ENCODE results near the gene ANKRD44.

The ANKRD44 gene

DNA sequence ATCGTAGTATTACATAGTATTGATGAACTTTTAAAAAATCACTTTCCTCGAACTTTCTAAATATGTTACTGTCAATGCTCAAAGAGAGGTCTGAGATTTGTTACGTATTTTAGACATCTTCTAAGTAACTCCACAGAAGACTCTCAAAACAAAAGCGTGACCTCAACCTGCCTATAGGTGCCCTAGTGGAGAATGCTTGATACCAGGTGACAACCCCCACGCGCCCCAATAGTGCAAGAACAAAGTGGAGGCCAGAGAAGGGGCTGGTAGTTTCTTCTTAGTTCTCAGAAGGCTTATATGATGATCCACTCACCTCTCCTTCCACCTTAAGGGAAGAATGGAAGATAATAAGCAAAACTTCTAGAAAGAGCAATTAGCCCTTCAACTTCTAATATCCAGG lies 102.6 kb downstream of the ANKRD44 start:
- no peak for DNase-seq (ENCODE audit: low read depth, low spot score)

DNA sequence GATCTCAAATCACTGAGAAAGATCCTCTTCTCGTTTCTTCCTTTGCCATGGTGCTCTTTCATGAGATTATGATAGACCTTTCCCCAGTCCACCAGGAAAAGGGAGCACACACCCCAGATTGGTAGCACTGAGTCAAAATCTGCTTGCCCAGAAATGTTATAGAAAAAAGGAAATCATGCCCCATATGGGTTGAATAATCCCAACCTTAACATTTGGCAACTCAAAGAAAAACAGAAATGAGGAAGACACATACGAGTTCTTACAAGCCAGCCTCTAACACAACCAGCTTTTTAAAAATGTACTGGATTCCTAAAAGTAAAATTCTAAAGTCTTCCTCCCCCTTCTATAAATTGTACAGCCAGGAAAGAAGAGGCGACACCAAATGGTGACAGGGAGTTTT lies 103.0 kb downstream of the ANKRD44 start:
- DNase-seq (ENCODE audit: low read depth, low spot score) = no peak

DNA sequence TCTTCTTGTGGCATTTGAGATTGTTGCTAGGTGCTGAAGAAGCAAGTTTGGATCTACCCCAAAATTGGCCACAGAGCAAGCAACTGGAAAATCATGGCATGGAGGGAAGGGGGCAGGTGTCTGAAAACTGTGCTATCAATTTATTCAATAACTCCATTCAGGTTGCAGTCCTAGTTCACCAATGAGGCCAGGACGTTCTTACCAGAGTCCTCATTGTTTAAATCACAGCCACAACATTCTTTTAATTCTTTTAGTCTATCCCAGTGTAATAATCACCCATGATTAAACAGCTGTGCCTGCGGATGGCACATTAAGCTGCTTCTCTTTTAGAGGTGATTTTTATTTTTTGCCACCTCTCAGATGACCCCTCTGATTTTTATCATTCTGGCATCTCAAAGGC lies 103.5 kb downstream of the ANKRD44 start:
- no peak for DNase-seq (ENCODE audit: low read depth, low spot score)

DNA sequence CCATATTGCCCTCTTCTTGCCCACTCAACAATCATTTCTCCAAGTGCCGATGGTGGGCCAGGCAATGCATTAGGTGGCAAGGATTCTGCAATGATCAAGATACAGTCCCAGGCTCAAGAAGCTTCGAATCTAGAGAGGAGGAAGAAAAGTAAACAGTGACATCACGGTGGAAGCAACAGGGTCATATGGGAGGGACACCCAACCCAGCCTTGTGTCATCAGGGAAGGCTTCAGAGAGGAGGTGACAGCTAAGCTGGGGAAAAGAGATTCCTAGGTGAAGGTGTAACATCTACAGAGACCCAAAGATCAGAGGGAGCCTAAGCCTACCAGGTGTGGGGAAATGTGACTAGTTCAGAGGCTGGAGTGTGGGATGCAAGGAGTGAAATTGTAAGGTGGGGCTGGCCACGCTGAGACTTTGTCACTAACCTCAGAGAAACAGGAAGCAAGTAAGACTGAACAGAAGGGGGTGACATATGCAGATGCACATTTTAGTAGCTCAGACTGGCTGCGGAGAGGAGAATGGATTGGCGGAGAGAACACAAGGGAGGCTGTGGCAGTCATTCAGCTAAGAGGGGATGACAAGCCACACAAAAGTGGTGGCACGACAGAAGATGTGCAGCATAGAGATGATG lies 104.9 kb downstream of the ANKRD44 start:
- DNase-seq (ENCODE audit: low read depth, low spot score) = peak; percentile 33

DNA sequence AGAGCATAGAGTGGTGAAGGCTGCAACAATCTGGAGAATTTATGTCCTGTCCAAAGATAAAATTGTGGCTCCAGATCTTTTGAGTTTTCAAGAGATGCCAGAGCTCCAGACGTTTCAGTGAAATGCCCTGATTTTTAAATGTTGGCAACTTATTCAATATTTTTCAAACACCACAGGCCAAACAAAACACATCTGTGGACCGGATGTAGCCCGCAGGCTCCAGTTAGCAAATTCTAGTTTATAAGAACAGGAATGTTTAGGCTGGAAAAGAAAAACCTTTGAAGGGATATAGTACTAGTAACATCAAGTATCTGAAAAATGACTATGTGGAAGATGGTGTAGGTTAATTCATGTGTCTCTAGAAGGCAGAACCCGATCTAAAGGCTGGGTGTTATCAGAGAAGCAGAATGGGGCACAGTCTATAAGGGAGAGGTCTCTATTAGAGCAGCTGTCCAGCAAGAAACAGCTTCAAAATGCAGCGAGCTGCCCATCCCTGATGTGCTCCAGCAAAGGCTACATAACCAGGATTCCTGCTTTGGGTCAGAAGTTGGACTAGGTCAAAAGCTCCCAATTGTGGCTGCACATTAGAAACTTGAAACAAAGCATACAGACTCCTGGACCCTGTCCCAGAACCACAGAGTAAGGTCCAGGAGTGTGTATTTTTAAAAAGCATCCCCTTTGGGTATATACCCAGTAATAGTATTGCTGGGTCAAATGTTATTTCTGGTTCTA lies 105.9 kb downstream of the ANKRD44 start:
- no peak for DNase-seq (ENCODE audit: low read depth, low spot score)

DNA sequence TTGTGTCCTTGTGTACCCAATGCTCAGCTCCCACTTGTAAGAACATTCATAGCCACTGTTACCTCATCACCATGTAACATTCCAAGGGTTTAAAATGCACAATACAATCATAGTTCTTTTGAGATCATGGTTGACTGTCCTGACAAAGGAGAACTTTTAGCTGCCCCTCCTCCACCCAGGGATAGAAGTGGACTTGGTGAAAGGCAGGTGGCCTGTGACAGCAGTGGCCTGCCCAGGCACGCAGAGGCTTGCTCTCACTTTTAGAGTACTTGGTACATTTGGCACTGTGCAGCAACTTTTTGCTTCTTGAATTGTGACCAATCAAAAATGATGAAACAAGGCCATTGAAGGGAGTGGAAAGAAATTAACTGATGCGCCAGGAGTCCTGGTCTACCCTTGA lies 108.7 kb downstream of the ANKRD44 start:
- no peak for DNase-seq (ENCODE audit: low read depth, low spot score)

DNA sequence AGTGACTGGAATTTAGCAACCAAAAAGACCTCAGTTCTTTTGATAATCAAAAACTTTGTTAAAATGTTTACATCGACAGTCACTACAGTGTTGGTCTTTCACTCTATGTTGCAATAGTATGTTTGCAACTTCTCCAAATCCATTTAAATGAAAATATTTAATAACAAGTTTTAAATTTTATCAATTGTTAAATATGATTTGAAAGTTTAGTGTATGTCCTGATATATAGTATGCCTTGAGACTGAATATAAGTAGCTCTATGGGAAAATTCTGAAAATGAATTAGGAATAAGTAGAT lies 109.9 kb downstream of the ANKRD44 start:
- no peak for DNase-seq (ENCODE audit: low read depth, low spot score)

DNA sequence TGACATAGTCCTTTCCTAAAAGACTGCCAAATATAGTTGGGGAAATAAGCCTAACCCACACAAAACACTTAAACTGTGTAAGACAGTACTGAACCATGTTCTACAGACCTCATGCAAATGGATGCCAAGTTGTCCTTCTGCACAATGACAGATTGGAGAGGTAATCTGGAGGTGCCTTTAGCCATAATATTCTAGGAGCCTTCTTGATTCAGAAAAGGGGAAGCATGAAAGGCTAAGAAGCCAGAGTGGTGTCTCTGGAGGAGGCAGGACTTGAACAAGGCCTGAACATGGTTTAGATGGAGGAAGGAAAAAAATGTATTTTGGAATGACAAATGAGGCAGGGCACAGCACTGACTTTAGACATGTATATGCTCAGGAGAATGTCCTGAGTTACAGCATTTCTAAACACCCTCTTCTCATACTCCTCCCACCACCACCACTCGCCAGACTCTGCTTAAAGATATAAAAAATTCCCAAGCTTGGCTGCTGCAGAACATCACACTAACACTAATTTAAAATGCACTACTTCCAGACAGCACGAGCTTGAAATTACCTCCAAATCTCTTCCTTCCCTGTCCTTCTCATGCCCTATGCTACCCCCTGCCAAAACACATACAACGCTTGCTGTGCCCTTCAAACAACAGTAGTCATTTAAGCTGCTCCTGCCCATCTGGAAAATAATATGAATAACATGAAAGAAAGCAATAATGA lies 110.4 kb downstream of the ANKRD44 start:
- no peak for DNase-seq (ENCODE audit: low read depth, low spot score)

DNA sequence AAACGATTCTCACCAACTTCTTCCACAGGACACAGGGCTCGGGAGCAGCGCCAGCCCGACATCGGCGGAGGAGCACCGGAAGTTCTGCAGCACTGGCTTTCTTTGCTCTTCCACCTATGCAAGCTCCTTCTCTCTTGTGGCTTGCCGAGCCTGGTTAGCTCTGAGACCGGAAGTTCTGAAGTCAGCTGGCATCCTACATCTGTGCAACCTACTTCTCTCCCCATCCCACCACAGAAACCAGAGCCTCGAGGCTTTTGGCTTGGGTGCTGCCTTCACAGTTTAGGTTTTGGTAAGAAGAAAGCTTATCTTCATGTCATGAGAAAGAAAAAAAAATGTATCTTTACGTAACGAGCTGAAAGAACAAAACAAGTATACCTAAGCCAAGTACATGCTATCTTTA lies 111.7 kb downstream of the ANKRD44 start:
- peak; percentile 75 for DNase-seq (ENCODE audit: low read depth, low spot score)

DNA sequence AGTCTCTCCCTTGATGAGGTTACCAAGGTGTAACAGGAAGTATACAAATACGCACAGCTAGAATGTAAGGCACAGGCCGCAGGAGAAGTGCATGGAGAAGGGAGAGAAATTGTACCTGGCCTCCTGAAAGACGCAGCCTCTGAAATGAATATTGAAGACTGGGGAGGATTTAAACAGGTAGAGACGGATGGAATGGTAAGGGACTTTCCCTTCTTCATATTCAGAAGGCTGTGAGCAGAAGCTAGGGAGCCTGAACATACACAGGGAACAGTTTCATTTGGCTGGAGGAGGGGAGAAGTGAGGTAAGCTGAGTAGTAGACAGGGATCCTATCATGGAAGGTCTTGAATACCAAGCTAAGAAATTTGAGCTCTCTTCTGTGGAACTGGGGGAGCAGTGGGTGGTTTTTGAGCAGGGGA lies 112.7 kb downstream of the ANKRD44 start:
- DNase-seq (ENCODE audit: low read depth, low spot score) = no peak

DNA sequence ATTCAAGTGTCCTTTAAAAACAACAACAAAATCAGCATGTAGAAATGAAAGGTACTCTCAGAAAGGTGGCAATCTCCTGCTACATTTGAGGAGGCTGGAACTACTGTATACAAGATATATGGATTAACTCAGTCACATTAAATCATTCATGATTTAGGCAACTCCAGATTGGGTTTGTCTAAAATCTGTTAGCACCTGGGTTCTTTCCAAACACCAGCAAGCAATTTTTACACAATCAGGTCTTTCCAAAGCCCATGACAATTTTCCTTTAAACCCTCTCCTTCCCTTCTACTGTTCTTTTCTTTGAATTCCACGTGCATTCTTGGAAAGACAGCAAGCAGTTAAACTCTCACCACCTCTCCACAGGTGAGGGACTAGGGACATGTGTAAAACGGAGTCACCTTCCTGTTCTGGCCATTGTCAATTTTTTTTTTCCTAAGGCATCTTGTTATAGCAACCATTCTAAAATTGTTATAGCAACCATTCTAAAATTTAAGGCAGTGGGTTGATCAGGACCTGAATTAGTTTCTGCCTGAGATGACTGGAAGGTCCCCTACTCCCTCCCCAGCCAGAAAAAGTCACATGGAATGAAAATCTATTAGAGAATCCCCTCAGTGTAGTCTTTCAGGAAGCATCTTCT lies 113.9 kb downstream of the ANKRD44 start:
- no peak for DNase-seq (ENCODE audit: low read depth, low spot score)

DNA sequence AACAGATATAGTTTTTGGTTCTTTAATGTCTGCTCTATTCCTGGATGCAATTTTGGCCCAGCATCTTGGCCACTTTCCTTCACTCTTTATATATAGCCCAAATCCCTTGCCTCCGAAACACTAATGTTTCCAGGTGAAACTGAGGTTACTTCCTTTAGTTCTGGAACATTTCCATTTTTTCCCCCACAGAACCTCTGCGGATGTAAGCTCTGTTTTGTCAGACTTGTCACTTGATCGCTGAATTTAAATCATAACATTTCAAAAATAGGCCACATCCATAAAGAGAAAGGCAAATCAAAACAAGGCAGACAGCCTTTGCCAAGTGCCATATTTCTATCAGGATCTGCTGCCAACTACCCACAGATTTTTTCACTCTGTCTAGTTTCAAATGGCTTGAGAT lies 115.1 kb downstream of the ANKRD44 start:
- DNase-seq (ENCODE audit: low read depth, low spot score) = no peak

DNA sequence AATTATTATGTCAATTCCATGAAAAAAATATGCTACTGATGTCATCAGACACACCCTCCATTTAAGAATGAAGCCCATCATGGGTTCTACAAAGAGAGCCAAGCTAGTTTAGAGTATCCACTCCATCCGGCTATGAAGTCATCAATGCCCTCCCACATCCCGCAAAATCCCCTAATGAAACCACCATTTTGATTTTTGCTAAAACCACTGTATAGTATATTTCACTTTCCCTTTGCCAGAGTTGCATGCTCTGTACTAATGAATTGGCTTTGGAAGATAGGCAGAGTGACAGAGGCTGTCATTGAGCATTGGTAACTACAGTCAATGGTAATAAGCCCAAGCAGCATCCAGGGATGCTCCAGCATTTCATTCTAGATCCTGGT lies 118.6 kb downstream of the ANKRD44 start:
- peak; percentile 16 for DNase-seq (ENCODE audit: low read depth, low spot score)

DNA sequence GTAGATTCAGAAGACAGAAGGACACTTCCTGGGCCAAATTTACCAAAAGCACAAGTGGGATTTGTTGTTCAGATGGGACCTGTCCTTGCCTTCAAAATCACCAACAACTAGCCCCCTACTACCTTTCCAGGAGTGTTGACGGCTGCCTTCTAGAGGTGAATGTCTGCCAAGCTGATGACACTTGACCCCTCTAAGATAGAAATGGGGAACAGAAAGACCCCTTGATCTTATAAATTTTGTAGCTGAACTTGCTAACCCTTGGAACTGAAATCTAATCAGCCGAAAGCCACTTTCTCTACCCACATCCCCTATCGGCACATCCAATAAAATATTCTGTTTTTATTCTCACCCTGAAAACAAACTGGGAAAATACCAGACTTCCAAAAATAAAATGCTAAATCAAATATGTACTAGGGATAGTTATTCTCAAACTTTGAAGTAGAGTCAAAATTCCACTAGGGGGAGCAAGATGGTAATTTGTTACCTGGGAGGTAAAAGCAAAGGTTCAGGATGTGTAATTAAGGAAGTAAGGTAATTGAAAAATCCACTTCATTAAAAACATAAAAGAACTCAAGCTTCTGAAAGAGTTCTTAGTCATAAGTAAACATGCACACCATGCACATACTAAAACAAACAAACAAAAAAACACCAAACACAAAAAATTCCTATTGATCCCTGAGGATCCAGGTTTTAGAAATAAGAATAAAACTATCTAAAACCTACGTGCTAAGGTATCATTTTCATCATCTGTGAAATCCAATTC lies 119.2 kb downstream of the ANKRD44 start:
- no peak for DNase-seq (ENCODE audit: low read depth, low spot score)

DNA sequence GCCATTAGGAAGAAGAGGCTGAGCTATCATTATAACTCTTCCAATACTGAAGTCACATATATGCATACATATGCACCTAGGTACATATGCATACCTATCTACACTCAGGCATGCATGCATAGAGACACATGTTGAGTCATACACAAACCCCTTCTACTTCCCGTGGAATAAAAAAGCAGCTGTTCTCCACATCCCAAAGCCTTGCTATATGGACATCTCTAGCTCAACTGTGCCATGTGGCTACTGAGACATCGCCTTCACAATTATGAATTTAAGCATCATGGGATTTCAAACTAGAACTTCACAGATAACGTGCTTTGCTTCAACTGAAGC lies 120.5 kb downstream of the ANKRD44 start:
- DNase-seq (ENCODE audit: low read depth, low spot score) = no peak

DNA sequence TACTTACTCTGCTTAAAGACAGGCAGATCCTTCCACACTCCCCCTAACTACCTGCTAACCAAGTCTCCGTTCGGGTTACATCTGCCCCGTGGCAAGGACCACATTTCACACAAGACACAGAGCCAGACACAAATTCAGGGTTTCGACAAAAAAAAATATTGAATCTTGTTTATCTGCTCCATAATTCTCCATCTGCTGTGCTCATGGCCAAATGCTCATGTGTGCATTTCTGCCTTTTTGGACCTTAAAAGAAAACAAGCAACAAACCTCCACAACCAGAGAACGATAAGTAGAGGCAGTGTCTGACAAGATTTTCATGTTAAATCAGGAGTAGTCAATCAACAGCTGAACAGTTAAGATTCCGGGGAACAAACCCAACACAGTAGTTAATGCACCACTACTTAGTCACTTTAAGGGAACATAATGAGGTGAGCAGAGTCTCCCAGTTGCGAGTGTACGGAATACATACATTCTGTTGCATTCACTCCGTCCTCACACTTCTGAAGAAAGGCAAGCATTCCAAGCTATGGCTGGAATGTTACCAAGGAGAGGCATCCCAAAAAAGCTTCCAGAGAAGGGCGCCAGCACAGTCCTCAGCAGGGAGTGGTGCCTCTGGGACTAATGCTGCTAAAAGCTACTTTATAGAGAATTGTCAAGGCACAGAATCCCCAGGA lies 121.0 kb downstream of the ANKRD44 start:
- no peak for DNase-seq (ENCODE audit: low read depth, low spot score)

DNA sequence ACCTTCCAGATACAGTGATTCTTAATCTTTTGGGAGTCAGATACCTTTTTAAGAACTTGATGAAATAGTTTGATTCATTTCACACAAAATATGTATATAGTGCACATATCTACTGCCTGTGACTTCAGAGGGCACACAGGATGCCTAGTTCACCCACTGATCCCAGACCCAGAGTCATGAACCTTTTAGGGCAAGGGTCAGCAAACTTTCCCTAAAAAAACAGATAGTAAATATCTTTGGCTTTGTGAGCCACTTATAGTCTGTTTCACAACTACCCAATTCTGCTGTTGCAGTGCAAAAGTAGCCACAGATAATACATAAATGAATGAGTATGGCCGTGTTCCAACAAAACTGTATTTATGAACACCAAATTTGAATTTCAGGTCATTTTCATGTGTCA lies 124.9 kb downstream of the ANKRD44 start:
- DNase-seq (ENCODE audit: low read depth, low spot score) = no peak

DNA sequence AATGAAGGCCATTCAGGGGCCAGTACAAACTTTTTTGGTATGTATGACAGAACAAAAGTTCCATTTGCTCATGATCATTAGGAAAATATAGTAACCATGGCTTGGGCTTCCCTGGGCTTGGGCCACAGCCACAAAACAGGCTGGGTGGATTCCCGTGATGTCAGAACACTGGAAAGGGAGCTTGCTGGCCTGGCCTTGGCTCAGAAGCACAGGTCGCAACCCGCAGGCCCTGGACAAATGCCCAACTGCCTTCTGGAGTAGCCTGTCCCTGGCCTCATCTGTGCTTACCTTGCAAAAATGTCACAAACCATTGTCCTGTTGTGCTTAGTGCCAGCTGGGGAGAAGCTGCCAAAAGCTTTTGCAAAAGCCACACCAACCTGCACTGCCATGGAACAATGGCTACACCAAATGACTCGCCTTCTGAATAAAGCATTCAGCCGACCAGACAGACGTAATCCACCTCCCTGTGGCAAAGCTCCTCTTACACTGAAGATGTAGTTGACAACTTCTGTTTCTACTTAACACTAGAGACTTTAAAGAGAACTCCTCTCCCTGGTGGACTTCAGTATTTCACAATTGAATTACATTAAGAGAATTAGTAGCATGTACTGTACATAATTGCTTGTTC lies 125.5 kb downstream of the ANKRD44 start:
- no peak for DNase-seq (ENCODE audit: low read depth, low spot score)

DNA sequence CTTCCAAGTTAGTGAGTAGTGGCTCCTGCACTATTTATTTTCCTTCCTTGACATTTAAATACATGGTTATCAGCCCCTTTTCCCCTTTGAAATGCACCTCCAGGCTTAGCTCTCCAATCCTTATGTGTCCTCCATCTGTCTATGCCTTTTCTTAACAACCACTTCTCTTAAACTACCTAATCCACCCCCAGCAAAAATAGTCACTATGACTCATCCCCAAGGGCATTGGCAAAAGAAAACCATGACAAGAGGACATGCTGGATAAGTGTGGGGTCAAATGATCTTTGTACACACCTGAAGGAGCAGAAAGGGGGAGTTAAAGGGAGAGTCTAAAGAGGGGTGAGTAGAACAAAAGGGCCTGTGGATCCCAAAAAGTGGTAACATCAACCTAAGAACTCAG lies 127.2 kb downstream of the ANKRD44 start:
- DNase-seq (ENCODE audit: low read depth, low spot score) = no peak

DNA sequence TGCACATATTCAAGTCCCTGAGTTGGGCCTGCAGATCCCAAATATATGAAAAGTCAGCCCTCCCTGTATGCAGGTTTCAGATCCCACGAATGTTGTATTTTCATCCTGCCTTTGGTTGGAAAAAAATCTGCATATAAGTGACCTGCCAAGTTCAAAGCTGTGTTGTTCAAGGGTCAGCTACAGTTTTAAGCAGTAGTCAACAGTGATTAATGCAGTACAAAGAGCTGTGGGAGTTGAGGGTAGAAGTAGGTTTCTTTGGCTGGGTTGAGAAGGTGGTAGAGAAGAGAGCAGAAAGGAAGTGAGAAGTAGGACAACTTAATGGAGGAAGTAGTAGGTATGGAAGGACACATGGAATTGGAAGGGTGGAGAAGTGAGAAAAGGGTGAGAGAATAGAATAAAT lies 127.9 kb downstream of the ANKRD44 start:
- no peak for DNase-seq (ENCODE audit: low read depth, low spot score)

DNA sequence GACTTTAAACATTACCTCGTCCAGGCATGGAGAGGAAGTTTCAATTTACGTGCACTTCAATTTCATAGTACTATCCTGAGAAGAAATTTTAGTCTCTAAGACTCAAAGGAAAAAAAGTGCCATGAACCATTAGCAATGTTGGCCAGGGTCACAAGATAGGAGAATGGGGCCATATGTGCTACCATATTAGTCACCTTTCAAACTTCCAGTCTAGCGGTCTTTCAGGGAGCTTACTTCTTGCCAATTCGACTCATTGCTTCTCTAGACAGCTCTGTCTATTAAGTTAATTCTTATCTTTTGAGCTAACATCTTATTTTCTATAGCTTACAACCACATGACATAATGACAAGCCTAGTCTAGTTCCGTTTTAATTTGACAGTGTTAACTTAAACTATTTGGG lies 129.1 kb downstream of the ANKRD44 start:
- DNase-seq (ENCODE audit: low read depth, low spot score) = no peak

All from activated CD4-positive, CD25-positive, alpha-beta regulatory T cell treated with anti-CD3 and anti-CD28 coated beads, Interleukin-2, amount 50 U/mL, for 16 hours (primary cell).